Activated naive CD8-positive, alpha-beta T cell treated with anti-CD3 and anti-CD28 coated beads, Interleukin-2, amount 10 ng/mL, durations not matched to agents 7 days and 5 days (primary cell): ENCODE results near the gene ABHD6. TPM values are rescaled to one million over a fixed set of nuclear protein-coding genes. Genes with fewer than 3 reads are reported as not detected.
"Not testable (repeated sequence)": the region's sequence is repeated elsewhere in the genome, so short reads cannot be mapped to it uniquely, and the experiment has no call there.

Source experiments
- ATAC-seq: fragments of 150-1000 bp; cut with Tn5 transposase; one replicate; pipeline ENCODE4 v1.10.0; 2021; ENCODE audit warnings: low read depth, moderate library complexity
- POLR2A ChIA-PET: fragments of 350-600 bp; sonication (Branson Sonifier 250); formaldehyde crosslinking; loops from one replicate; lab custom pipeline; 2021; ENCODE audit warnings: antibody characterized with exemption; lab: Charles Lee
- DNase-seq: peaks from one replicate; pipeline ENCODE4 v3.0.0; 2021
- H3K27ac Mint-ChIP-seq: one replicate; pipeline ENCODE4 v1.8.0; 2022; ENCODE audit warnings: mild to moderate bottlenecking, mixed read lengths
- H3K27me3 Mint-ChIP-seq: one replicate; pipeline ENCODE4 v1.8.0; 2022; ENCODE audit warnings: mild to moderate bottlenecking, moderate library complexity, mixed read lengths
- H3K36me3 Mint-ChIP-seq: one replicate; pipeline ENCODE4 v1.8.0; 2021; ENCODE audit warnings: mild to moderate bottlenecking, mixed read lengths
- H3K4me1 Mint-ChIP-seq: one replicate; pipeline ENCODE4 v1.8.0; 2021; ENCODE audit warnings: mixed read lengths
- H3K4me3 Mint-ChIP-seq: one replicate; pipeline ENCODE4 v1.8.0; 2022; ENCODE audit warnings: mild to moderate bottlenecking, moderate library complexity, mixed read lengths
- H3K9me3 Mint-ChIP-seq: one replicate; pipeline ENCODE4 v1.8.0; 2021; ENCODE audit warnings: mixed read lengths
- total RNA-seq, 2 experiments: library from RNA; stranded (reverse); gene quantifications; one replicate each; pipeline ENCODE4 v1.2.3, GENCODE V29; 2021

Gene ABHD6
- total RNA-seq, 2 experiments from 2014 or later: 4.4 to 5.3 TPM

- POLR2A ChIA-PET: no interaction called here
- H3K9me3 Mint-ChIP-seq: no peaks in the 10 kb centered on the region
- no peak for ATAC-seq
- peaks cover 5% of the 10 kb centered on the region for H3K36me3 Mint-ChIP-seq
- no peak overlapping the region for H3K4me3 Mint-ChIP-seq
- no peaks in the 10 kb centered on the region for H3K27me3 Mint-ChIP-seq
- H3K27ac Mint-ChIP-seq: no peak overlapping the region
- DNase-seq: no peak
- no peaks in the 10 kb centered on the region for H3K4me1 Mint-ChIP-seq
Observed at GRCh38 chr3:58285334-58285733, 47.7 kb downstream of the ABHD6 start.

GRCh38 chr3:58287354-58287753 is 49.8 kb downstream of the ABHD6 start:
- H3K4me1 Mint-ChIP-seq: no peaks in the 10 kb centered on the region
- ATAC-seq (no peak), DNase-seq (no peak)
- H3K27ac Mint-ChIP-seq: no peak overlapping the region
- H3K27me3 Mint-ChIP-seq: no peaks in the 10 kb centered on the region
- H3K4me3 Mint-ChIP-seq: no peak overlapping the region
- no peaks in the 10 kb centered on the region for H3K9me3 Mint-ChIP-seq
- H3K36me3 Mint-ChIP-seq: peaks cover 2% of the 10 kb centered on the region
- POLR2A ChIA-PET: no interaction called here

GRCh38 chr3:58288011-58288728 is 50.6 kb downstream of the ABHD6 start:
- Mint-ChIP-seq H3K4me1 (no peaks in the 10 kb centered on the region), H3K9me3 (no peaks in the 10 kb centered on the region), H3K36me3 (peaks cover 2% of the 10 kb centered on the region), H3K4me3 (no peak overlapping the region), H3K27me3 (no peaks in the 10 kb centered on the region), H3K27ac (no peak overlapping the region)
- POLR2A ChIA-PET: no interaction called here
- ATAC-seq: no peak
- DNase-seq: no peak

GRCh38 chr3:58288964-58289613 is 51.5 kb downstream of the ABHD6 start:
- POLR2A ChIA-PET, H3K4me1 Mint-ChIP-seq, H3K36me3 Mint-ChIP-seq, DNase-seq, H3K27me3 Mint-ChIP-seq, H3K4me3 Mint-ChIP-seq, H3K9me3 Mint-ChIP-seq, ATAC-seq, H3K27ac Mint-ChIP-seq: not testable (repeated sequence)

- H3K27me3 Mint-ChIP-seq, H3K4me1 Mint-ChIP-seq, ATAC-seq, POLR2A ChIA-PET, H3K36me3 Mint-ChIP-seq, DNase-seq, H3K9me3 Mint-ChIP-seq, H3K27ac Mint-ChIP-seq, H3K4me3 Mint-ChIP-seq: not testable (repeated sequence)
Observed at GRCh38 chr3:58290446-58290845, 52.9 kb downstream of the ABHD6 start.

GRCh38 chr3:58291671-58292338 is 54.2 kb downstream of the ABHD6 start:
- ATAC-seq (no peak), DNase-seq (no peak)
- H3K9me3 Mint-ChIP-seq: no peaks in the 10 kb centered on the region
- H3K27ac Mint-ChIP-seq: no peak overlapping the region
- H3K4me3 Mint-ChIP-seq: no peak overlapping the region
- H3K27me3 Mint-ChIP-seq: peaks cover 2% of the 10 kb centered on the region
- H3K36me3 Mint-ChIP-seq: no peaks in the 10 kb centered on the region
- POLR2A ChIA-PET: no interaction called here
- H3K4me1 Mint-ChIP-seq: no peaks in the 10 kb centered on the region

- no peak overlapping the region for H3K4me3 Mint-ChIP-seq
- ATAC-seq: no peak
- H3K4me1 Mint-ChIP-seq: no peaks in the 10 kb centered on the region
- DNase-seq: no peak
- no peak overlapping the region for H3K27ac Mint-ChIP-seq
- POLR2A ChIA-PET: no interaction called here
- no peaks in the 10 kb centered on the region for H3K36me3 Mint-ChIP-seq
- peaks cover 2% of the 10 kb centered on the region for H3K27me3 Mint-ChIP-seq
- no peaks in the 10 kb centered on the region for H3K9me3 Mint-ChIP-seq
Observed at GRCh38 chr3:58292866-58293265, 55.3 kb downstream of the ABHD6 start.

GRCh38 chr3:58293516-58293915 is 55.9 kb downstream of the ABHD6 start:
- POLR2A ChIA-PET: no interaction called here

DNA sequence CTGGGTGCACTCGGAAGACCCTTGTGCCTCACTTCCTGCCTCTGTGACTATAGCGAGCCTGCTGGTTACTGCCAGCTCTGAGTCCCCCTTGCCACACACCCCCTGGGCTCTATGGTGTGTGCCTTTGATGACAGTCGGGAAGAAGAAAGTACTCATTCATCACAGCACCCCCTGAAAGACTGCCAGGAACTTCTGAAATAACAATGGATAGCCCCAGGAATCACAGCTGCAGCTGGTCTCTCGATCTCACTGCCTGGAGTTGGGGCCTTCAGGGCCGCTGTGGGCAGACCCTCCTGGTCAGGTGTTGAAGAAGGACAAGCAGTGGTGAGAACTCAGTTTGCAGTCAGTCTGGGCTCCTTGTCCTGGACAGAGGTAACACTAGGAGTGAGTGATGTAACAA is 58.7 kb downstream of the ABHD6 start:
- POLR2A ChIA-PET: no interaction called here
- H3K27ac Mint-ChIP-seq: no peak overlapping the region

More at GRCh38 chr3:58293516-58293915, 55.9 kb downstream of the ABHD6 start:
- no peak for ATAC-seq
- Mint-ChIP-seq H3K27me3 (peaks cover 6% of the 10 kb centered on the region), H3K4me3 (no peak overlapping the region), H3K4me1 (no peaks in the 10 kb centered on the region), H3K27ac (no peak overlapping the region), H3K36me3 (no peaks in the 10 kb centered on the region), H3K9me3 (no peaks in the 10 kb centered on the region)
- no peak for DNase-seq

GRCh38 chr3:58296843-58297242 is 59.3 kb downstream of the ABHD6 start:
- Mint-ChIP-seq H3K27ac (no peak overlapping the region), H3K27me3 (peaks cover 15% of the 10 kb centered on the region), H3K4me1 (no peaks in the 10 kb centered on the region), H3K36me3 (no peaks in the 10 kb centered on the region), H3K4me3 (no peak overlapping the region), H3K9me3 (no peaks in the 10 kb centered on the region)
- DNase-seq (no peak), ATAC-seq (no peak)
- POLR2A ChIA-PET: no interaction called here

More for the DNA sequence above, 58.7 kb downstream of the ABHD6 start:
- Mint-ChIP-seq H3K4me1 (no peaks in the 10 kb centered on the region), H3K36me3 (no peaks in the 10 kb centered on the region), H3K9me3 (no peaks in the 10 kb centered on the region), H3K27me3 (peaks cover 12% of the 10 kb centered on the region), H3K4me3 (no peak overlapping the region)
- DNase-seq: no peak
- ATAC-seq: no peak

DNA sequence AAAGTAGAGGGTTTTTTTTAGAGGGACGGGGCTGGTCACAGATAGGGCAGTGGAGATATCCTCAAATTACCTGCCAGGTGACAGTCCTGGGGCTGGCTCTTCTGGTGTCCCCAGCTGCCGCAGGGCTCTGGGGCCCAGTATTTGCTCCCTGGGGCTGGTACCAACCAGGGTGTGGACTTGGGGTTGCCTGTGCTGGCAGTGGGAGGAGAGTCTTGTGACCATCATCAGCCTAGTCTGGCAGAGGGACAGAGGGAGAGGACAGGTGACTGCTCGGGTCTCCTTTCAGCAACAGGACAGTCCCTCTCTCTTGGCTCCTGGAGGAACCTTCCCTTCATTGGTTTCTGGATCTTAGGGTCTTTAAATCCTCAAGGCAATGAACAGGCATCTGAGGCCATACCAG is 60.6 kb downstream of the ABHD6 start:
- Mint-ChIP-seq H3K36me3 (no peaks in the 10 kb centered on the region), H3K27me3 (peaks cover 25% of the 10 kb centered on the region), H3K27ac (no peak overlapping the region), H3K9me3 (no peaks in the 10 kb centered on the region), H3K4me1 (no peaks in the 10 kb centered on the region), H3K4me3 (no peak overlapping the region)
- POLR2A ChIA-PET: no interaction called here
- ATAC-seq (no peak), DNase-seq (no peak)

GRCh38 chr3:58299075-58299474 is 61.5 kb downstream of the ABHD6 start:
- POLR2A ChIA-PET: no interaction called here
- Mint-ChIP-seq H3K36me3 (no peaks in the 10 kb centered on the region), H3K27ac (no peak overlapping the region), H3K9me3 (no peaks in the 10 kb centered on the region), H3K27me3 (peaks cover 29% of the 10 kb centered on the region), H3K4me3 (no peak overlapping the region), H3K4me1 (no peaks in the 10 kb centered on the region)
- no peak for DNase-seq
- no peak for ATAC-seq

DNA sequence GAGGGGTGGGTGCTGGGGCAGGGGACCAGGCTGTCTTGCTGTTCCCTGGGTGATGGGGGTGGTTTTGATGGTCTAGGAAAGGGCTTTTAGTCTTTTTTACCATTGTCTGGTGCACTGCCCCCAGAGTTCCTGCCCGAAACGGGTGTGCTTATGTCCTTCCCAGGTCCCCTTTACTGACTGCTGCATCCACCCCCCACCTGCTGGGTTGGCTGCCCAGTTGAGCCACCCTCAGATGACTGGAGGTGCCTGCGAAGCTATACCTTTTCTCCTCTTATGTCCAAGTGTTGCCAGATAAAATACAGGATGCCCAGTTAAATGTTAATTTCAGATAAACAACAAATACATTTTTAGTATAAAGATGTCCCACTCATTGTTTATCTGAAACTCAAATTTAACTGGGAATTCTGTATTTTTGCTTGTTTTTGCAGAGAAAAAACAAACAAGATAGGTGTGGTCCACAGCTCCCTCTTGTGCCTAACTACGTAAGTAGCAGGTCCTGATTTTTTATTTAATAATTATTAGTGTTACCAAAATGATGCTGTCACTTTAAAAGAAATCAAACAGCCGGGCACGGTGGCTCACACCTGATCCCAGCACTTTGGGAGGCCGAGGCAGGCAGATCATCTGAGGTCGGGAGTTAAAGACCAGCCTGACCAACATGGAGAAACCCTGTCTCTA is 62.4 kb downstream of the ABHD6 start:
- peaks cover 29% of the 10 kb centered on the region for H3K27me3 Mint-ChIP-seq
- ATAC-seq: no peak
- no peak overlapping the region for H3K4me3 Mint-ChIP-seq
- no peaks in the 10 kb centered on the region for H3K9me3 Mint-ChIP-seq
- POLR2A ChIA-PET: interaction anchor here (0.5 kb wide), 1 partner anchor 60 kb away, joined by 4 read pairs; no protein-coding TSS in a partner anchor
- no peak for DNase-seq
- no peaks in the 10 kb centered on the region for H3K4me1 Mint-ChIP-seq
- no peaks in the 10 kb centered on the region for H3K36me3 Mint-ChIP-seq
- no peak overlapping the region for H3K27ac Mint-ChIP-seq
